GM12873 (cell line): Measurements from ENCODE around the gene FAM229A.

Source experiments
- CTCF ChIP-seq: IDR thresholded peaks from 2 replicates; pipeline ENCODE4 v1.5.1; 2012; ENCODE audit warnings: low read depth, mild to moderate bottlenecking, moderate library complexity, low read length, control low read depth; ENCODE audit not compliant: insufficient read depth; ENCODE audit errors: missing control alignments

Gene FAM229A

GRCh38 chr1:32388641-32389040 is 26.4 kb upstream of the FAM229A start:
- TF ChIP-seq CTCF = no peak

GRCh38 chr1:32386676-32387392 is 24.5 kb upstream of the FAM229A start:
- TF ChIP-seq CTCF = no peak

GRCh38 chr1:32380057-32380456 is 17.8 kb upstream of the FAM229A start:
- TF ChIP-seq CTCF = no peak

- TF ChIP-seq CTCF = no peak
Measured at GRCh38 chr1:32377541-32378220, 15.4 kb upstream of the FAM229A start.

GRCh38 chr1:32376199-32376598 is 13.9 kb upstream of the FAM229A start:
- no peak for TF ChIP-seq CTCF

GRCh38 chr1:32373996-32374592 is 11.8 kb upstream of the FAM229A start:
- TF ChIP-seq CTCF = no peak

GRCh38 chr1:32372149-32372756 is 10.0 kb upstream of the FAM229A start:
- peak; percentile 49 for TF ChIP-seq CTCF
